ENCODE data around the gene RASL10B.
A peak's percentile ranks its signal among the peaks of the same experiment; 100 is the strongest.

RASL10B gene

GRCh38 chr17:35723735-35724134 is 7.7 kb upstream of the RASL10B start:
- DNase-seq = no peak

DNA sequence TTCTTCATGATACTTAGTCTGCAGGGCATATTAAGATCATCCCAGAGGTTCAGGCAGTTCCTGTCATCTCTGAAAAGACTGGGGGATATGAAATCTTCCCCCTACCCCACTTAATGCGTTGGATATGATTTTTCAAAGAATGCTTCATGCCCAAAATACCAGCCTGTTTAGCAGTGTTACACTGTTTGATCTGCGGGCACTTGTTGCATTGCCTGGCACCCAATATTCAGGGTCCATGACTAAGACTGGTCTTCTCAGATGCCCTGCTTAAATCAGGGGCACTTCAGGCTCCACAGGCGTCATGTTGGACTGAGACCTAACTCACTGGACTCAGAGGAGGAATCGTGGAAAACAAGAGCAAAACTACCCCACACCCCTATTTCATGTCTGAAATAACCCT is 6.4 kb upstream of the RASL10B start:
- DNase-seq = no peak

- DNase-seq = no peak
These were observed 5.7 kb upstream of the RASL10B start for GRCh38 chr17:35725802-35726126.

GRCh38 chr17:35726127-35726952 is 5.1 kb upstream of the RASL10B start:
- no peak for DNase-seq

DNA sequence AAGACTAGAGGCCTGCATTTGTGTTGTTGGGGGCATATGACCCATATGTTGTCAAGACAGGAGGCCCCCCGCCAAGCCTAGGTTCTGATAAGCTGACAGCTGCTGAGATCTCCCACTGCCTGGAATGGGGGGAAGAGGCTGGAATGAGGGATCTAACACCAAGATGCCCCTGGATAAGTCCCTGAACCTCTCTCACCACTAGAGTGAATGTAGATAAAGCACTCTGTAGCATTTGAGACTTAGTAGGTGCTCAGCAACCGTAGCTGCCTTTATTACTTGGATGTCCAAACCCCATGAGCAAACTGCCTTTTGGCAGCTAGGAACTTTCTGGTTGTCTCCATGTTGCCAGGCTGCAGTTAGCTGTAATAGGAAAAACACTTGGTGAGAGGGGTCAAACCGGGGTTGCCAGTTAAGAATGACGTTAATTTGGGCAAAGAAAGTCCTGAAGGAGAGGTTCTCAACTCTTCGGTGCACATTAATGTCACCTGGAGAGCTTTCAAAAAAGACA is 4.4 kb upstream of the RASL10B start:
- DNase-seq = no peak

- no peak for DNase-seq
These were observed 3.8 kb upstream of the RASL10B start for GRCh38 chr17:35727635-35728034.

- DNase-seq = no peak
These were observed 2.9 kb upstream of the RASL10B start for GRCh38 chr17:35728551-35728950.

DNA sequence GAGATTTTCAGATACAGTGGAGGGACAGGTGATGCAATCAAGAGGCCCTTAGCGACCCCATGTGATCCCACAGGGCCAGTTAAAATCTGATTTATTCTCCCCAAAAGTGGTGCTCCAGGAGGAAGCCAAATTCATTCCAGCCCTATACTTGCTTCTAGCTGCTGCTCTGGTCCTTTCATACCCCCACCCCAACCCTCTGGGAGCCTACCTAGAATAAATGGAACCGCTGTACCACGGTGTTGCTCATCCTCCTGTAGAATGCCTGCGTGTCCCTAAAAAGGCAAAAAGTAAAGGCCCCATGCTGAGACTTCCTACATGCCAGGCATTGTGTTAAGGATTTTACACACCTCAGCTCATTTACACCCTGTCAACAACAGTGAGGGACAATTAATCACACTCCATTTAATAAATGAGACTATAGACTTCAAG is 2.0 kb upstream of the RASL10B start:
- no peak for DNase-seq

GRCh38 chr17:35730400-35731005 is 936 bp upstream of the RASL10B start:
- no peak for DNase-seq

- no peak for DNase-seq
These were observed 722 bp downstream of the RASL10B start for GRCh38 chr17:35731917-35732805.

- no peak for DNase-seq
These were observed 1.3 kb downstream of the RASL10B start for GRCh38 chr17:35732806-35733136.

DNA sequence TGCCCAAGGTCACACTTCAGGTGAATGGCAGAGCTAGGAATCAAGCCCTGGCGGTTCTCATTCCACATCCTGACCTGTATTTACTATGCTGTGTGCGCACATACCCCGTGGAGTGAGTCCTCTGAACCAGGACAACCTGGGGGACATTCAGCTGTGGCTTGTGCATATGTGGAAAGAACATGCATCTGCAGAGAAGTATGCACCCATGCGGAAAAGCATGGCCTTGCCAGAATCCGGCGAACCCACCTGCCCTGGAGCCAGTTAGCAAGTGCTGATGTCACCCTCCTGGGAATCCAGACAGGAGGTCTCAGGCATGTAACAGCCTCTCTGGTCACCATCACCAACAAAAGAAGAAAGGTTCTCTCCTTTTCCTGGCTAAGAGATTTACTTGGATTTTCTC is 1.9 kb downstream of the RASL10B start:
- no peak for DNase-seq

- DNase-seq = no peak
These were observed 3.0 kb downstream of the RASL10B start for GRCh38 chr17:35734396-35734795.

DNA sequence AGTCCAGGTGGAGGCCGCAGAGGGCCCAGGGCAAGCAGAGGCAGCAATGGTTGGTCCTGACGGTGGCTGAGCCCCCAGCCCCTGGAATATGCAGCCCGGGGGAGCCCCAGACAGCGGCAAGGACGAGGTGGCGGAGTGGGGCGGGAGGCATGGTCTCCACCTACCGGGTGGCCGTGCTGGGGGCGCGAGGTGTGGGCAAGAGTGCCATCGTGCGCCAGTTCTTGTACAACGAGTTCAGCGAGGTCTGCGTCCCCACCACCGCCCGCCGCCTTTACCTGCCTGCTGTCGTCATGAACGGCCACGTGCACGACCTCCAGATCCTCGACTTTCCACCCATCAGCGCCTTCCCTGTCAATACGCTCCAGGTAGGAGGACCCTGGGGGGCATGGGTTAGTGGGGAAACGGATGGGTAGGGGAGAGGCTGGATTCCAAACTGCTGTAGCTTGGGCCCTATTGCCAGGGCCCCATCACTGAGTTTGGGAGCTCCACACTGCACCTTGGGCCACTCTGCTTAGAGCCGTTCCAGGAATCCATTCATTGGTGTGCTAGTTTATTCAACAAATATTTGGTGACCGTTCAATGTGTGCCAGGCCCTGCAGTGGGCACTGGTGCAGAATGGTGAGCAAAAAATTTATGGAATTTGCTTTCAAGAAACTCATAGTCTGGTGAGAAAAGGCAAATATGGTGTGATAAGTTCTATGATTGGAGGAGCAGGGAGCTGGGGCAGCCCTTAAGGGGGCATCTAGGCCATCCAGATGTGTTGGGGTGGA is 3.8 kb downstream of the RASL10B start:
- no peak for DNase-seq

GRCh38 chr17:35736236-35736635 is 4.8 kb downstream of the RASL10B start:
- no peak for DNase-seq

DNA sequence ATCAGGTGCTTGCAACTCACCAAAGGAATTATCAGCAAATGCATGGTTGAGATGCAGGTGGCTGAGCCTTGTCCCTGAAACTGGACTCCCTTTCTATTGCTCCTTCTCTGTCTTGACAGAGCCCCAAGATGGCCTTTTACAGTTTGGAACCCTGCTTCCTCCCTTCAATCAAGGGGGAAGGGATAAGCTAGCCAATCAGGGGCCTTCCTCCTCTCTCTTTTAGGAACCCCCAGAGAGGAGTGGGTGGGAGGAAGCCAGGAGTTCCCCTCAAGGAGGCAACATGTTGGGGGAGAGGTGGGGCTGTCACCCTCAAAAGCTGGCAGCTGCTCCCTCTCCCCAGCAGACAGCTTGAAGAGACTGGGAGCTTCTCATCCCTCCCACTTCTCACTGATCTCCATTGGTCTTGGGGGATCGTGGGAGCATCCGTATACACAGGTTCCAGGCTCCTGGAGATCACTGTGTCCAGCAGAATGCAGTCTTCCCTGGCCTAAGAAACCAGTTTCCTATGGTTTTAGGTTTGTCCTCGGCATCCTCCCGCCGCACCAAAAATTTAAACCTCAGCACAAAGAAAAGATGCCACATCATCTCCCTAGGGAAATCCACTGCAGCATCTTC is 7.2 kb downstream of the RASL10B start:
- no peak for DNase-seq

- no peak for DNase-seq
These were observed 8.8 kb downstream of the RASL10B start for GRCh38 chr17:35740216-35740615.

- peak; percentile 16 for DNase-seq
These were observed 9.8 kb downstream of the RASL10B start for GRCh38 chr17:35740997-35741931.

GRCh38 chr17:35742496-35742895 is 11.1 kb downstream of the RASL10B start:
- no peak for DNase-seq

DNA sequence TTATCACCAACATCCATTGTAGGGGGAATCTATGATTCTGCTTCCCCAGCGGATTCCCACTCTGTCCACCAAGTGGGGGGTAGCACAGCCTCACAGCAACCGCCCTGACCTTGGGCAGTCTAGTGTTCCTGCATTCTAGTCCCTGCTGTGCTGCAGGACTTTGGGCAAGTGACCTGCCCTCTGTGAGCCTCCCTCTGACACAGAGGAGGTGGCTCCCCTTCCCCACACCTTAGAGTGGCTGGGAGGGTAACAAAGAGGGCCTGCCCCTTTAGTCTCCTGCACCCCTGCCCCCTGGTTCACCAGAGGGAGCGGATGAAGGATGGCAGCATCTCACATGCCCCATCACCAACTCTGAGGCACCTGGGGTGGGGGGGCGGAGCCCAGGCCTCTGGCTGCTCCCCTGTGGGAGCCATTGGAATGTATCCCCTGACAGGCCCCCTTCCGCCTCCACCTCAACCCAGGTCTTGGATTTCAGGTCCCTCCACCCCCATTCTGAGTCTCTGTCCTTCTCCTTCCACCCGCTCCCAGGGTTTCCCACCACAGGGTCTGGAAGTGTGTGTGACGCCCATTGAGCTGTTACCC is 11.5 kb downstream of the RASL10B start:
- DNase-seq = no peak
